SK-N-SH (cell line): ENCODE results near the gene MRM2. TPM values are rescaled to one million over a fixed set of nuclear protein-coding genes. Genes with fewer than 3 reads are reported as not detected.

Source experiments
- CTCF ChIA-PET: fragments of 300-600, 350-600 bp; formaldehyde crosslinking; extraction: SDS; loops from one replicate; lab custom pipeline; 2021; lab: Yijun Ruan, JAX
- POLR2A ChIA-PET: fragments of 350-600 bp; sonication (Branson Sonifier 250); formaldehyde crosslinking; extraction: SDS; loops from one replicate; lab custom pipeline; 2020; ENCODE audit warnings: antibody characterized with exemption, inconsistent platforms; lab: Yijun Ruan, JAX
- DNase-seq: peaks from one replicate; pipeline ENCODE4 v3.0.0; 2012
- H2AFZ ChIP-seq: fragments of 200-600 bp; sonication (generic); 2 replicates; pipeline ENCODE4 v1.8.1; 2016; ENCODE audit warnings: antibody characterized with exemption, mild to moderate bottlenecking, low read depth
- H3F3A ChIP-seq: fragments of 200-600 bp; sonication (generic); replicated peaks from 2 replicates; pipeline ENCODE3; 2016; ENCODE audit warnings: antibody characterized with exemption, mild to moderate bottlenecking; ENCODE audit not compliant: insufficient read depth
- H3K27ac ChIP-seq, 2 experiments: fragments of 200-500 bp in 1 of 2; fragments of 200-600 bp in 1 of 2; sonication (Bioruptor generic) in 1 of 2; sonication (generic), shearing (Covaris generic) in 1 of 2; 2 replicates each; pipeline versions ENCODE4 v1.5.1 to v1.6.1; 2014 to 2016; ENCODE audit warnings: low read depth in 2 of 2, inconsistent platforms in 1 of 2, low read length in 1 of 2, mild to moderate bottlenecking in 1 of 2, mixed read lengths in 1 of 2
- H3K27me3 ChIP-seq: fragments of 200-600 bp; sonication (generic), shearing (Covaris generic); 2 replicates; pipeline ENCODE4 v1.6.1; 2016; ENCODE audit warnings: mixed run types; ENCODE audit not compliant: insufficient read depth
- H3K36me3 ChIP-seq, 2 experiments: fragments of 200-500 bp in 1 of 2; fragments of 200-600 bp in 1 of 2; sonication (Bioruptor generic) in 1 of 2; sonication (generic) in 1 of 2; replicated peaks in 1 of 2; 2 replicates each; pipeline versions ENCODE3 to v1.5.1; 2014 to 2016; ENCODE audit warnings: low read length in 1 of 2, mild to moderate bottlenecking in 1 of 2; ENCODE audit not compliant: insufficient read depth in 2 of 2, control insufficient read depth in 1 of 2
- H3K4me1 ChIP-seq, 2 experiments: fragments of 200-500 bp in 1 of 2; fragments of 200-600 bp in 1 of 2; sonication (Bioruptor generic) in 1 of 2; sonication (generic), shearing (Covaris generic) in 1 of 2; 2 replicates each; pipeline versions ENCODE4 v1.5.1 to v1.6.1; 2014 to 2016; ENCODE audit warnings: low read depth in 1 of 2, low read length in 1 of 2, mixed run types in 1 of 2; ENCODE audit not compliant: insufficient read depth in 2 of 2, control insufficient read depth in 1 of 2
- H3K4me2 ChIP-seq: fragments of 200-600 bp; sonication (generic), shearing (Covaris generic); 2 replicates; pipeline ENCODE4 v1.6.1; 2017; ENCODE audit warnings: mixed run types
- H3K4me3 ChIP-seq, 2 experiments: fragments of 200-500 bp in 1 of 2; fragments of 200-600 bp in 1 of 2; sonication (Bioruptor generic) in 1 of 2; sonication (generic), shearing (Covaris generic) in 1 of 2; 2 replicates each; pipeline versions ENCODE4 v1.5.1 to v1.8.1; 2014 to 2016; ENCODE audit warnings: low read depth in 2 of 2, inconsistent platforms in 1 of 2, low read length in 1 of 2, mild to moderate bottlenecking in 1 of 2, mixed read lengths in 1 of 2, moderate library complexity in 1 of 2
- H3K79me2 ChIP-seq: fragments of 200-600 bp; sonication (generic); 2 replicates; pipeline ENCODE4 v1.8.1; 2017; ENCODE audit warnings: mild to moderate bottlenecking; ENCODE audit not compliant: insufficient read depth
- H3K9ac ChIP-seq: fragments of 200-600 bp; sonication (generic); 2 replicates; pipeline ENCODE4 v1.6.1; 2017; ENCODE audit warnings: mixed run types
- H3K9me2 ChIP-seq: fragments of 200-600 bp; sonication (generic); 2 replicates; pipeline ENCODE4 v1.6.1; 2017; ENCODE audit warnings: mixed run types
- H3K9me3 ChIP-seq: fragments of 200-600 bp; sonication (generic); 2 replicates; pipeline ENCODE4 v1.6.1; 2017; ENCODE audit warnings: mixed run types, mild to moderate bottlenecking, moderate library complexity
- H4K20me1 ChIP-seq: fragments of 200-600 bp; sonication (generic); 2 replicates; pipeline ENCODE4 v1.6.1; 2017; ENCODE audit warnings: mild to moderate bottlenecking, mixed run types; ENCODE audit not compliant: insufficient read depth
- ELF1 ChIP-seq: IDR thresholded peaks from 2 replicates; pipeline ENCODE4 v1.4.0; 2012
- EP300 ChIP-seq, 2 experiments: IDR thresholded peaks; 2 replicates each; pipeline versions ENCODE4 v1.4.0 to v1.6.1; 2012; ENCODE audit warnings: borderline replicate concordance in 1 of 2, low read depth in 1 of 2, low read length in 1 of 2
- FOXJ3 ChIP-seq: sonication (generic); formaldehyde crosslinking; IDR thresholded peaks from 2 replicates; pipeline ENCODE4 v1.5.1; 2020; ENCODE audit warnings: mild to moderate bottlenecking, missing genetic modification reagents
- GATA2 ChIP-seq: sonication (generic); formaldehyde crosslinking; IDR thresholded peaks from 2 replicates; pipeline ENCODE4 v1.5.0; 2020; ENCODE audit warnings: mild to moderate bottlenecking, missing genetic modification reagents
- MXI1 ChIP-seq: IDR thresholded peaks from 2 replicates; pipeline ENCODE4 v1.6.1; 2012; ENCODE audit warnings: mild to moderate bottlenecking, low read depth, low read length, improper control_type of control experiment
- NFIC ChIP-seq: IDR thresholded peaks from 2 replicates; pipeline ENCODE4 v1.4.0; 2012; ENCODE audit warnings: borderline replicate concordance
- POLR2AphosphoS5 ChIP-seq: IDR thresholded peaks from 2 replicates; pipeline ENCODE4 v1.6.1; 2012; ENCODE audit warnings: low read depth, low read length
- RCOR1 ChIP-seq: fragments of 150-350 bp; IDR thresholded peaks from 2 replicates; pipeline ENCODE4 v1.6.1; 2017; ENCODE audit warnings: antibody characterized with exemption, low read length
- RFX5 ChIP-seq: IDR thresholded peaks from 2 replicates; pipeline ENCODE4 v1.6.1; 2012; ENCODE audit warnings: mild to moderate bottlenecking, improper control_type of control experiment, low read length
- RXRA ChIP-seq: IDR thresholded peaks from 2 replicates; pipeline ENCODE4 v1.4.0; 2012; ENCODE audit warnings: low read depth, mild to moderate bottlenecking, borderline replicate concordance
- TAF1 ChIP-seq: IDR thresholded peaks from 2 replicates; pipeline ENCODE4 v1.6.1; 2012; ENCODE audit warnings: low read depth, mild to moderate bottlenecking, low read length, moderate library complexity, borderline replicate concordance
- TEAD4 ChIP-seq: IDR thresholded peaks from 2 replicates; pipeline ENCODE4 v1.4.0; 2012; ENCODE audit warnings: mild to moderate bottlenecking, borderline replicate concordance; ENCODE audit not compliant: insufficient read depth
- YY1 ChIP-seq: IDR thresholded peaks from 2 replicates; pipeline ENCODE4 v1.4.0; 2012; ENCODE audit warnings: low read depth, mild to moderate bottlenecking
- WGBS: methylation state at CpG from one replicate; pipeline ENCODE4 v1.1.6; 2017; ENCODE audit warnings: low lambda C conversion rate; 5-methylcytosine and 5-hydroxymethylcytosine counted together
- polyA plus RNA-seq, 3 experiments: library from polyadenylated mRNA; depleted of rRNA; stranded (reverse); fragments of >200 nt; gene quantifications; 2 replicates each; pipeline ENCODE4 v1.2.3, GENCODE V29; 2012
- TF ChIP-seq, protein P1 (sequence below): fragments of 200-600 bp; sonication (generic); IDR thresholded peaks from 2 replicates; pipeline ENCODE4 v1.6.1; 2017; ENCODE audit warnings: antibody characterized with exemption, mild to moderate bottlenecking, moderate library complexity
- TF ChIP-seq, protein P2 (sequence below): IDR thresholded peaks from 2 replicates; pipeline ENCODE4 v1.4.0; 2012; ENCODE audit warnings: low read depth, borderline replicate concordance
- TF ChIP-seq, protein P3 (sequence below): IDR thresholded peaks from 2 replicates; pipeline ENCODE4; 2012
- TF ChIP-seq, protein P4 (sequence below): IDR thresholded peaks from 2 replicates; pipeline ENCODE4 v1.4.0; 2012; ENCODE audit warnings: low read depth, borderline replicate concordance

Gene MRM2
- polyA plus RNA-seq, 1 of the 3 experiments (the other 2 are of a cell fraction), result 30.7 TPM

DNA sequence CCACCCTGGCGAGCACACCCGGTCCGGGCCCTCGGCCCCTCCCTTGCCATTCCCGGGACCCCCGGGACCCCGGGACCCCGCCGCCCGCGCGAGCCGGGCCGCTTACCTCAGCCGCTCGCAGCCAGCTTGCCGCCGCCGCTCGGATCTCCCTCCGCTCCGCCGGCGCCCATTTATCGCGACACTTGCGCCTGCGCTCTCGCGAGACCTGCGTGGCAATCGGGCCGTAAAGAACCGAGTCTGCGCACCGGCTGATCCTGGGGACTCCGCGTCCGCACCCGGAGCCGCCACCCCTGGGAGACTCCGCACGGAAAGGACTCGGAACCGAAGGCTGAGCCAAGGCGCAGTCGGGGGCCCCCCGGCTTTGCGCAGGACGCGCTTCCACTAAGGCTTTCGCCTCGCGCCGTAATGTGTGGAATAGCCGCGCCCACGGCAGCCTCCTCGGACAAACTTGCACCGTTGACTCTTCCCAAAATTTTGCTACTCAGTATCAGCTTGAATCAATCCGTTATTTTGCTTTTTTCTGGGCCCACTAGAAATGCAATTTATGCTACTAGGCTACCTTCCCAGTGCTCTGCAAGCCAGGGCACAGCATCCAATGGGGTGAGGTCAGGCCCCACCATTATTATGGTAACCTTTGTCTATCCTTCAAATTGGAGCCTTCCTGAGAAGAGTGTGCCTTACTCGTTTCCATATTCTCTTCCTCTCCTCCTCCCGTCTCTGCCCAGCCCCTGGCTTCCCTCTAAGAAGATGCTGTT is 9.1 kb downstream of the MRM2 start, which contains the start of gene MAD1L1 (continued):
- TF ChIP-seq, protein P1, sequence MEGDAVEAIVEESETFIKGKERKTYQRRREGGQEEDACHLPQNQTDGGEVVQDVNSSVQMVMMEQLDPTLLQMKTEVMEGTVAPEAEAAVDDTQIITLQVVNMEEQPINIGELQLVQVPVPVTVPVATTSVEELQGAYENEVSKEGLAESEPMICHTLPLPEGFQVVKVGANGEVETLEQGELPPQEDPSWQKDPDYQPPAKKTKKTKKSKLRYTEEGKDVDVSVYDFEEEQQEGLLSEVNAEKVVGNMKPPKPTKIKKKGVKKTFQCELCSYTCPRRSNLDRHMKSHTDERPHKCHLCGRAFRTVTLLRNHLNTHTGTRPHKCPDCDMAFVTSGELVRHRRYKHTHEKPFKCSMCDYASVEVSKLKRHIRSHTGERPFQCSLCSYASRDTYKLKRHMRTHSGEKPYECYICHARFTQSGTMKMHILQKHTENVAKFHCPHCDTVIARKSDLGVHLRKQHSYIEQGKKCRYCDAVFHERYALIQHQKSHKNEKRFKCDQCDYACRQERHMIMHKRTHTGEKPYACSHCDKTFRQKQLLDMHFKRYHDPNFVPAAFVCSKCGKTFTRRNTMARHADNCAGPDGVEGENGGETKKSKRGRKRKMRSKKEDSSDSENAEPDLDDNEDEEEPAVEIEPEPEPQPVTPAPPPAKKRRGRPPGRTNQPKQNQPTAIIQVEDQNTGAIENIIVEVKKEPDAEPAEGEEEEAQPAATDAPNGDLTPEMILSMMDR, result no peak
- TF ChIP-seq ELF1, result no peak; the same call in 1 of the 2 replicates
- TF ChIP-seq, protein P2, sequence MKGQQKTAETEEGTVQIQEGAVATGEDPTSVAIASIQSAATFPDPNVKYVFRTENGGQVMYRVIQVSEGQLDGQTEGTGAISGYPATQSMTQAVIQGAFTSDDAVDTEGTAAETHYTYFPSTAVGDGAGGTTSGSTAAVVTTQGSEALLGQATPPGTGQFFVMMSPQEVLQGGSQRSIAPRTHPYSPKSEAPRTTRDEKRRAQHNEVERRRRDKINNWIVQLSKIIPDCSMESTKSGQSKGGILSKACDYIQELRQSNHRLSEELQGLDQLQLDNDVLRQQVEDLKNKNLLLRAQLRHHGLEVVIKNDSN, result no peak
- TF ChIP-seq YY1, result peak; percentile 84
- peak; percentile 88 for TF ChIP-seq POLR2AphosphoS5
- peak; percentile 85 for TF ChIP-seq TAF1
- TF ChIP-seq RFX5, result no peak
- no peak for TF ChIP-seq TEAD4
- no peak for TF ChIP-seq RXRA
- no peak for TF ChIP-seq NFIC

DNA sequence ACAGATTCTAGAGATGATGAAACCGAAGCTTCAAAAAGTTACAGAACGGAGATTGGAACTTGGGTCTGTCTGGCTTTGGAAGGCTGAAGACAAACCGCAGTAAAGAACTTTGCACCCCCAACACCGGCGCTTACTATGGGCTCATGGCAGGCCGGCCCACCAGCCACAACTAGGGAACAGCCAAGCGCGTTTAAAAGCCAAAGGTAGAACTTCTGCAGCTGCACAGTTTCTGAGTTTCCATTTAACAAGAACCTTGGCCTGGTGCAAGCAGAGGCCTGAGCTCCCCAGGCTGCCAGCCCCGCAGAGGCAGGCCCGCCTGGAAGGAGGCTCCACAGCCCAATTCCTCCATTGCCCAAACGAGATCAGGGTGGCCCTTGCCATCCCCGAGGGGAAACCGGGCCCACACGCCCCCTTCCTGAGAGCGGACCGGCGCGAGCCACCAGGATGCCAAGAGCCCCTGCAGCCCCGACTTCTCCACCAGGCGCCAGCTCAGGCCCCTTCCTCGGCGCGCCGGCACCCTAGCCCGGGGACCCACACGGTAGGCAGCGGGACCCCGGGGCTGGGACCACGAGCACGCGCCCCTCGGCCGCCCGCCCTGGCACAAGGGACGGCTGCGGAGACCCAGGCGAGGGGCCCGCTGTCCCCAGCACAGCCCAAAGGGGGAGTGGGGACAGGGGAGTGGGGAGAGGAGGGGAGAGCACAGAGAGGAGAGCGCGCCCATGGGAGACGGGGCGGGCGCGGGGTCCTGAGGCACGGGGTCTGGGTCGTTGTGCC is 9.8 kb downstream of the MRM2 start:
- peak; percentile 15; the same call in 1 of the 2 replicates for TF ChIP-seq MXI1
- TF ChIP-seq, protein P1, result no peak
- TF ChIP-seq GATA2 (CRISPR knock-in tag), result no peak
- TF ChIP-seq FOXJ3 (CRISPR knock-in tag), result no peak
- TF ChIP-seq RFX5, result 0 out of 2 replicates have a peak, but pooled peaks have one; percentile 5
- TF ChIP-seq YY1, result no peak
- TF ChIP-seq, protein P3, sequence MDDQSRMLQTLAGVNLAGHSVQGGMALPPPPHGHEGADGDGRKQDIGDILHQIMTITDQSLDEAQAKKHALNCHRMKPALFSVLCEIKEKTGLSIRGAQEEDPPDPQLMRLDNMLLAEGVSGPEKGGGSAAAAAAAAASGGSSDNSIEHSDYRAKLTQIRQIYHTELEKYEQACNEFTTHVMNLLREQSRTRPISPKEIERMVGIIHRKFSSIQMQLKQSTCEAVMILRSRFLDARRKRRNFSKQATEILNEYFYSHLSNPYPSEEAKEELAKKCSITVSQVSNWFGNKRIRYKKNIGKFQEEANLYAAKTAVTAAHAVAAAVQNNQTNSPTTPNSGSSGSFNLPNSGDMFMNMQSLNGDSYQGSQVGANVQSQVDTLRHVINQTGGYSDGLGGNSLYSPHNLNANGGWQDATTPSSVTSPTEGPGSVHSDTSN, result no peak
- TF ChIP-seq RCOR1, result no peak
- TF ChIP-seq TEAD4, result no peak
- TF ChIP-seq, protein P4, sequence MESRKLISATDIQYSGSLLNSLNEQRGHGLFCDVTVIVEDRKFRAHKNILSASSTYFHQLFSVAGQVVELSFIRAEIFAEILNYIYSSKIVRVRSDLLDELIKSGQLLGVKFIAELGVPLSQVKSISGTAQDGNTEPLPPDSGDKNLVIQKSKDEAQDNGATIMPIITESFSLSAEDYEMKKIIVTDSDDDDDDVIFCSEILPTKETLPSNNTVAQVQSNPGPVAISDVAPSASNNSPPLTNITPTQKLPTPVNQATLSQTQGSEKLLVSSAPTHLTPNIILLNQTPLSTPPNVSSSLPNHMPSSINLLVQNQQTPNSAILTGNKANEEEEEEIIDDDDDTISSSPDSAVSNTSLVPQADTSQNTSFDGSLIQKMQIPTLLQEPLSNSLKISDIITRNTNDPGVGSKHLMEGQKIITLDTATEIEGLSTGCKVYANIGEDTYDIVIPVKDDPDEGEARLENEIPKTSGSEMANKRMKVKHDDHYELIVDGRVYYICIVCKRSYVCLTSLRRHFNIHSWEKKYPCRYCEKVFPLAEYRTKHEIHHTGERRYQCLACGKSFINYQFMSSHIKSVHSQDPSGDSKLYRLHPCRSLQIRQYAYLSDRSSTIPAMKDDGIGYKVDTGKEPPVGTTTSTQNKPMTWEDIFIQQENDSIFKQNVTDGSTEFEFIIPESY, result no peak
- TF ChIP-seq EP300 (IDR thresholded peaks at IDR 0.05; ENCODE audit: borderline replicate concordance in 1 of 2, low read depth in 1 of 2, low read length in 1 of 2), result no peak
- Histone ChIP-seq H3F3A (peaks cover 30% of the 10 kb centered on the region), H3K9me2 (no peaks in the 10 kb centered on the region), H3K27ac (peak overlapping the region; percentile 34 to 81; a peak in 2 of 4 replicates), H3K27me3 (no peaks in the 10 kb centered on the region), H3K4me2 (peak overlapping the region; percentile 94), H4K20me1 (peaks cover 1% of the 10 kb centered on the region; the same call in 1 of the 2 replicates), H3K9me3 (no peaks in the 10 kb centered on the region), H3K36me3 (peaks cover 42 to 47% of the 10 kb centered on the region in 2 experiments), H3K79me2 (peaks cover 72% of the 10 kb centered on the region), H3K4me3 (peak overlapping the region; percentile 72 to 93), H2AFZ (peak overlapping the region; percentile 67), H3K4me1 (peaks cover 0 to 37% of the 10 kb centered on the region in 2 experiments; a peak in 1 of 4 replicates), H3K9ac (peak overlapping the region; percentile 94)
- WGBS, result 3% methylated on average over 38 of the region's 46 CpGs
- DNase-seq, result peak; percentile 93
- ChIA-PET CTCF (interaction anchor here (0.7 to 1.4 kb wide), 9 partner anchors 9 to 646 kb away, joined by 3 to 6 read pairs (median 3); partner anchors contain the start of genes MRM2 and NUDT1), POLR2A (interaction anchor here (0.6 to 2.9 kb wide), 3 partner anchors 9 to 148 kb away, joined by 3 to 12 read pairs (median 3); partner anchors contain the start of genes MRM2 and NUDT1)
